ENCODE results near the gene BTBD16. TPM values are rescaled to one million over a fixed set of nuclear protein-coding genes. Genes with fewer than 3 reads are reported as not detected.

Gene BTBD16
- total RNA-seq, 1 experiment from 2014 or later: not detected

GRCh38 chr10:122347170-122347841 is 76.2 kb downstream of the BTBD16 start (continued):
- TF ChIP-seq CTCF (IDR thresholded peaks at IDR 0.05): no peak

GRCh38 chr10:122348512-122348911 is 77.4 kb downstream of the BTBD16 start:
- no peak overlapping the region for H3K27ac Mint-ChIP-seq

More at GRCh38 chr10:122348512-122348911, 77.4 kb downstream of the BTBD16 start:
- ATAC-seq: no peak
- POLR2A ChIA-PET: no interaction called here
- Mint-ChIP-seq H3K4me1 (peaks cover 21% of the 10 kb centered on the region), H3K36me3 (peaks cover 29% of the 10 kb centered on the region), H3K27me3 (ENCODE audit: low read depth) (peaks cover 36% of the 10 kb centered on the region), H3K4me3 (no peak overlapping the region), H3K9me3 (peaks cover 48% of the 10 kb centered on the region)
- TF ChIP-seq NR2C2 (CRISPR knock-in tag; IDR thresholded peaks at IDR 0.05) (no peak), MAX (CRISPR knock-in tag; IDR thresholded peaks at IDR 0.05) (no peak), SMAD4 (CRISPR knock-in tag; IDR thresholded peaks at IDR 0.05) (no peak), ETV6 (CRISPR knock-in tag; IDR thresholded peaks at IDR 0.05) (no peak), ZSCAN18 (CRISPR knock-in tag; IDR thresholded peaks at IDR 0.05) (no peak), USF2 (CRISPR knock-in tag; IDR thresholded peaks at IDR 0.05) (no peak), NFYB (CRISPR knock-in tag; conservative IDR thresholded peaks at IDR 0.05; ENCODE audit: low read depth) (no peak), KAT7 (CRISPR knock-in tag; IDR thresholded peaks at IDR 0.05; ENCODE audit: borderline replicate concordance) (no peak), NR3C1 (CRISPR knock-in tag; conservative IDR thresholded peaks at IDR 0.05; ENCODE audit: low read depth) (no peak), ARID4B (CRISPR knock-in tag; IDR thresholded peaks at IDR 0.05; ENCODE audit: borderline replicate concordance) (no peak), GTF2I (CRISPR knock-in tag; conservative IDR thresholded peaks at IDR 0.05) (no peak), MXD4 (CRISPR knock-in tag; IDR thresholded peaks at IDR 0.05; ENCODE audit: borderline replicate concordance) (no peak)
- CTCF ChIA-PET: no interaction called here
- DNase-seq (ENCODE audit: low spot score): no peak
